ENCODE measurements around the gene HDAC4. TPM values are rescaled to one million over a fixed set of nuclear protein-coding genes. Genes with fewer than 3 reads are reported as not detected.

The HDAC4 gene
- total RNA-seq, 1 donor from 2014 or later, result 18.3 TPM

GRCh38 chr2:239299218-239299939, 101.4 kb downstream of the HDAC4 start:
- no peak for DNase-seq (ENCODE audit: extremely low read depth, low read depth, low spot score)

GRCh38 chr2:239298116-239298804, 102.6 kb downstream of the HDAC4 start:
- no peak for DNase-seq (ENCODE audit: extremely low read depth, low read depth, low spot score)

- DNase-seq (ENCODE audit: extremely low read depth, low read depth, low spot score), result no peak
These were observed 103.4 kb downstream of the HDAC4 start for GRCh38 chr2:239297142-239298004.

GRCh38 chr2:239296020-239296932, 104.5 kb downstream of the HDAC4 start:
- DNase-seq (ENCODE audit: extremely low read depth, low read depth, low spot score), result no peak

GRCh38 chr2:239295377-239296019, 105.3 kb downstream of the HDAC4 start:
- no peak for DNase-seq (ENCODE audit: extremely low read depth, low read depth, low spot score)

- DNase-seq (ENCODE audit: extremely low read depth, low read depth, low spot score), result no peak
These were observed 106.2 kb downstream of the HDAC4 start for GRCh38 chr2:239294571-239295054.

- DNase-seq (ENCODE audit: extremely low read depth, low read depth, low spot score), result no peak
These were observed 106.9 kb downstream of the HDAC4 start for GRCh38 chr2:239293775-239294430.

GRCh38 chr2:239292959-239293774, 107.7 kb downstream of the HDAC4 start:
- no peak for DNase-seq (ENCODE audit: extremely low read depth, low read depth, low spot score)

GRCh38 chr2:239292531-239292930, 108.3 kb downstream of the HDAC4 start:
- no peak for DNase-seq (ENCODE audit: extremely low read depth, low read depth, low spot score)

GRCh38 chr2:239291475-239292350, 109.1 kb downstream of the HDAC4 start:
- DNase-seq (ENCODE audit: extremely low read depth, low read depth, low spot score), result no peak

GRCh38 chr2:239290618-239291474, 110.0 kb downstream of the HDAC4 start:
- no peak for DNase-seq (ENCODE audit: extremely low read depth, low read depth, low spot score)

GRCh38 chr2:239289545-239289944, 111.3 kb downstream of the HDAC4 start:
- DNase-seq (ENCODE audit: extremely low read depth, low read depth, low spot score), result no peak

- DNase-seq (ENCODE audit: extremely low read depth, low read depth, low spot score), result no peak
These were observed 111.8 kb downstream of the HDAC4 start for GRCh38 chr2:239288951-239289511.

- DNase-seq (ENCODE audit: extremely low read depth, low read depth, low spot score), result no peak
These were observed 112.6 kb downstream of the HDAC4 start for GRCh38 chr2:239288237-239288636.

GRCh38 chr2:239287461-239287860, 113.4 kb downstream of the HDAC4 start:
- no peak for DNase-seq (ENCODE audit: extremely low read depth, low read depth, low spot score)

- DNase-seq (ENCODE audit: extremely low read depth, low read depth, low spot score), result no peak
These were observed 113.9 kb downstream of the HDAC4 start for GRCh38 chr2:239286901-239287300.

Measured in glomerular endothelial cell (primary cell).